GM19438 (cell line): ENCODE measurements around the gene NLE1.
"Not testable (repeated sequence)": the region's sequence is repeated elsewhere in the genome, so short reads cannot be mapped to it uniquely, and the experiment has no call there.

Experiments used
- ATAC-seq: cut with Tn5 transposase; IDR thresholded peaks from one replicate; pipeline ENCODE4 v1.9.1; 2021; ENCODE audit warnings: low read depth; ENCODE audit not compliant: unreplicated experiment

The NLE1 gene

DNA sequence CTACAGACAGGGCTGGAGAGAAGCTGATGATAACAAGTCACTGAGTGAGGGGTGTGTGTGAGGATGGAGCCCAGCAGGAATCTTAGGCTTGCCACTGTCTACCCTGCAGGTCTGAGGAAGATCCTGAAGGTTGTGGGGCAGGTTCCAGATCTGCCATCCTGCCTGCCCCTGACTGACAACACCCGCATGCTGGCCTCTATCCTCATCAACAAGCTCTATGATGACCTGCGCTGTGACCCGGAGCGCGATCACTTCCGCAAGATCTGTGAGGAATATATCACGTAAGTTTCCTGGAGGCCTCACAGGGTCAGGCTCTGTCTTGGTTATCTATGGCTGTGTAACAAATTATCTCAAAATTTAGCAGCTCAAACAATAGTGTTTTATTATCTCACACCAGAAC is 21.8 kb upstream of the NLE1 start:
- ATAC-seq = no peak

DNA sequence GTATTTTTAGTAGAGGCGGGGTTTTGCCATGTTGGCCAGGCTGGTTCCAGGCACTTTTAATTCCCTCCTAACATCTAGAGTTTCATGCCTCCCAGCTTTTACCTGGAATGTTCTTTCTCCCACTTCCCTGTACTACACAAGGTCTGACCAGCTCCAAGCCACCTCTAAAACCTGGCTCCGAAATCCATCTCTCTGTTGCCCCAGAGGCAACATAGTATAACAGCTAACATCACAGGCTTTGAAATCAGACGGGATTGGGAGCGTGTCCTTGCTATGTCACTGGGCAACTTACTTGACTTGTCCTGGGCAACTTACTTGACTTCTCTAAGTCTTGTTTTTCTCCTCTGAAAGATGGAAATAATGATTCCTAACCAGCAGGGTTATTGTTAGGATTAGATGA is 20.7 kb upstream of the NLE1 start:
- ATAC-seq = no peak

GRCh38 chr17:35161281-35161761 is 19.2 kb upstream of the NLE1 start:
- ATAC-seq = no peak

DNA sequence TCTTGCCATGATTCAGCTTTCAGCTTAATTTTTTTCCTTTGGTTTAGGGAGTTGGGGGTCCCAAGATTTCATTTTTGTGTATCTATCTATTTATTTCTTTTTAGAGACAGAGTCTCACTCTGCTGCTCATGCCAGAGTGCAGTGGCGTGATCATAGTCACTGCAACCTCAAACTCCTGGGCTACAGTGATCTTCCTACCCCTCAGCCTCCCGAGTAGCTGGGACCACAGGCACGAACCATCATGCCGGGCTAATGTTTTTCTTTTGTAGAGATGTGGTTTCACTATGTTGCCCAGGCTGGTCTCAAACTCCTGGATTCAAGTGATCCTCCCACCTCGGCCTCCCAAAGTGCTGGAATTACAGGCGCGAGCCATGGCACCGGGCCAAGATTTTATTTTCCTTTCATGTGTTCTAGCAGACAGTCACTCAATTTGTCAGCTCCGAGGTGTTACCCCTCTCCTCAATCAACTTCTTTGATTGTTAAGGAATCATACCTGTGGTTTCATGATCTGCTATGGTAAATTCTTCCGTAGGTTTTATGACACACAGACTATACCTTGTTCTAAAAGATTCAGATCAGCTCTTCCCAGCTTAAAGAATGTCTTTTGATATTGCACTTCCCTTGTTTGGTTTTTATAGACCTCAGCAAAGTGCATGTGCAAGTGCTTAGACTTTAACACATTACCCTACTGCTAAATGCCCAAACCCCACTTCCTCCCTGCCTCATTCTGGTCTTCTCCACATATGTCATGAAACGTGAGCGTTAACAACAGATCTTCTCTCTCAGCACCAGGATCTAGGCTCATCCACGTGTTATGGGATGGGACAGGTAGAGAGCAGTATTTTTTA is 18.5 kb upstream of the NLE1 start:
- no peak for ATAC-seq

- ATAC-seq = no peak
Observed at GRCh38 chr17:35159940-35160339, 17.8 kb upstream of the NLE1 start.

DNA sequence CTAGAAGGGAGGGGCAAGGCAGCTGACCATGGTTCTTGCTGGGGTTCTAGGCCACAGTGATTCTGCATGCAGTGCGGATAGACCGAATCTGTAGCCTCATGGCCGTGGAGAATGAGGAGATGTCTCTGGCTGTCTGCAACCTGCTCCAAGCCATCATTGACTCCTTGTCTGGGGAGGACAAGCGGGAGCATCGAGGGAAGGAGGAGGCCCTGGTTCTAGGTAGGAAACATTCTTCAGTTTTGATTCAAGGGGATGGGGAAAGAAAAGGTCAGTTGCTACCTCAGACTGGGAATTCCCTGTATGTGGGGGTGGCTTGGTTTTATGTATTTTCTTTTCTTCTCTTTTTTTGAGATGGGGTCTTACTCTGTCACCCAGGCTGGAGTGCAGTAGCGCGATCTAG is 13.1 kb upstream of the NLE1 start:
- ATAC-seq = no peak

GRCh38 chr17:35154196-35155165 is 12.4 kb upstream of the NLE1 start:
- no peak for ATAC-seq

DNA sequence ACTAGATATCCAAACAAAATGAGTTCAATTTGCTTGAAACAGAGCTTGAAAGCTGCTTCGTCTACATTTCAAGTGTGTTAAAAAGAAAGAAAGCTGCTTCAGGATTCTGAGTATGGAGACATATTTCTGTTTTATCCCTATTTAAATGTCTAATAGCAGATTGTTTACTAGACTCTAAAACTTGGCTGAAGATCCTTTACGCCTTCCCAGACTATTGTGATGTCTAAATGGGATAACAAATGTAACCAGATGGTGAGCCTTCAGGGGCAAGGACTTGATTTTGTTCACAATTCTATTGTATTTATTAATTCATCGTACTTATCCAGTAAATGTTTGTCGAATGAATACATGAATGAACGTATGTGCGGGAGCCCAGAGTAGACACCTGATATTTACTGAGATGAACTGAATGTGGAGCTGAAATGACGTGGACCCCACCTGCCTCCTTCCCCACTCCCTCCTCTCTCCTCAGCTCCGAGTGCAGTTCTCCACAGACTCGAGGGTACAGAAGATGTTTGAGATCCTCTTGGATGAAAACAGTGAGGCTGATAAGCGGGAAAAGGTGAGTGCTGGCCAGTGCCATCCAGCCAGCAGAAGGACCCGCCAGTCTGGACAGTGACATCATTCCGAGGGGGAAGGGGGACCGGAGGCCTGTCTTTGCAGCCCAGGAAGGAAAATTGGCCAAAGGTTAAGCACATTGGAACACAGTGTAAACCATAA is 10.5 kb upstream of the NLE1 start:
- ATAC-seq = no peak

GRCh38 chr17:35151080-35151479 is 9.0 kb upstream of the NLE1 start:
- not testable (repeated sequence) for ATAC-seq

DNA sequence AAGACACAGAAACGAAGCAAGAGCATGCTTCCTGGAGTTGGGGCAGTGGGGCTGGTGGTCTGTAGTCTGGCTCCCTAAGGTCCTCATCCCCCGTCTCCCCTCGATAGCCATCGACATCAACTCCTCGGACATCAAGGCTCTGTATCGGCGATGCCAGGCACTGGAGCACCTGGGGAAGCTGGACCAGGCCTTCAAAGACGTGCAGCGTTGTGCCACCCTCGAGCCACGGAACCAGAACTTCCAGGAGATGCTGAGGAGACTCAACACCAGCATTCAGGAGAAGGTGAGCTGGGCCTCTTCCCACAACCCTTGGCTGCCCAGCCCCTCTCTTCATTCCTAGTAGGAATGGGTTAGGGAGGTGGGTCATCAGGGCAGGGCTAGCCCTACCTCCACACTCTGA is 7.8 kb upstream of the NLE1 start:
- ATAC-seq = no peak

GRCh38 chr17:35148144-35148543 is 6.0 kb upstream of the NLE1 start:
- no peak for ATAC-seq

DNA sequence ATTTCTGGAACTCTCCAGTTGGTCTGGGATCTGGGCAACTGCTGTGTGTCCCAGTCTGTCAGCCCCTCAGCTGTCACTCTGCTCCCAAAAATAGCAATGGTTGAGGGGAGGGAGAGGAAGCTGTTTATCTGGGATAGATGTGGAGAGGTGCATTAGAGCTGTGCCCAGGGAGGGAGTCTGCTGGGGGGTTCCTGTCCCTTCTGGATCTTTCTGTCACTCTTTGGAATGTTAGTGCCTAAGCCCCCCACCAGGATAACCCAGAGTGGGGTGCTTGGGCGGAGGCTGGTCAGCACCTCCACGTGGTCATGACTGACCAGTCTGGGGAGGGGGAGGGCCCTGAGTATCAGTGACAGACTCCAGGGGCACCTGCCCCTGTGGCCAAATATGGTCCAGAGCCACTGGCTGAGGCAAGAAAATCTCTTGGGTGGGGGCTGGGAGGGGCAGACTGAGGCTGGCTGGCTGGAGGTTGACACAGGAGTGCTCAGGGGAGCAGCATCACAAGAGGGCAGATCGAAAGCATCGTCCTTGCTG is 5.3 kb upstream of the NLE1 start, which contains the start of gene UNC45B:
TSS of gene UNC45B (plus strand) at position 443 of the 531 bp plus-strand sequence. CDS start 447 bp downstream, outside the sequence.
- ATAC-seq = no peak

DNA sequence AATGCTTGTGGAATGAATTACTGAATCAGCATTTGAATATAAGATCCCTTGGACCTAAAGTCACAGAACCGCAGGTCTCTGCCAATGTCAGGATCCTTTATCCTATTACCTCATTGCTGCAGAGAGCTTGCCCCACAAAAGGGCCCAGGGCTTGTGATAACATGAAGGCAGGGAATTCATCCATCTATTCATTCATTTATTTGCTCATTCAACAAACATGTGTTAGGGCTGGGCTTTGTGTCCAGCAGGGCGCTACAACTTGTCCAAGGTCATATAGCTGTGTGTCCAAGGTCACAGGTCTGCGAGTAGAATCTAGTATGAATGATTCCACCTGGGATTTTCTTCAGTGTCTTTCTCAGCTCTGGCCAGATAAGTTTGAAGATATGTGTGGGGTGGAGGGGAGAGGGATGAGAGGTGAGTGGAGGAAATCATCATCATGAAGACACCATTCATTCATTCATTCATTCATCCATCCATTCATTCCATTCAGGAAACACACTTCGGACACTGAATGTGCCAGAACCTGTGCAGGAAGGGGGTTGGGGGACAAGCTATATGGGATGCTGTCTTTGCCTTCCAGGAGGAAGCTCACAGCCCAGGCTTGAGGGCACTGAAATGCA is 4.2 kb upstream of the NLE1 start:
- no peak for ATAC-seq

- ATAC-seq = no peak
Observed at GRCh38 chr17:35144840-35145239, 2.7 kb upstream of the NLE1 start.

DNA sequence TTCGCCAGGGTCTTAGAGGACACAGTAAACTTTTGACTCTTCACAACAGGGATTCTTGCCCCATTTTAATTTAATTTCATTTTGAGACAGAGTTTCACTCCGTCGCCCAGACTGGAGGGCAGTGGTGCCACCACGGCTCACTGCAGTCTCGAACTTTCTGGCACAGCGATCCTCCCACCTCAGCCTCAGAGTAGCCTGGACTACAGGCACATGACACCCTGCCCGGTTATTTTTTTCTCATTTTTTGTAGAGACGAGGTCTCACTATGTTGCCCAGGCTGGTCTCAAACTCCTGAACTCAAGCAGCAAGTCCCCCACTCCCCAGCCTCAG is 329 bp upstream of the NLE1 start:
- no peak for ATAC-seq

DNA sequence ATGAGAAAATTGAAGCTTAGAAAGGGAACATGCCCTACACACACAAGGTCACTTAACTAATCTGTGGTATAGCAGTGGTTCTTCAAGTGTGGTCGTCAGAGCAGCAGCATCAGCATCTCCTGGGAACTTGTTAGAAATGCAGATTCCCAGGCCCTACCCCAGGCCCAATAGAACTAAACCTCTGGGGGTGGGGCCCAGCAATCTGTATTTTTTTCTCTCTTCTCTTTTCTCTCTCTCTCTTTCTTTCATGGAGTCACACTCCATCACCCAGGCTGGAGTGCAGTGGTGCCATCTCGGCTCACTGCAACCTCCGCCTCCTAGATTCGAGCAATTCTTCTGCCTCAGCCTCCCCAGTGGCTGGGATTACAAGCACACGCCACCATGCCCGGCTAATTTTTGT is 3.9 kb downstream of the NLE1 start:
- no peak for ATAC-seq

- ATAC-seq = no peak
Observed at GRCh38 chr17:35135322-35135721, 6.8 kb downstream of the NLE1 start.

DNA sequence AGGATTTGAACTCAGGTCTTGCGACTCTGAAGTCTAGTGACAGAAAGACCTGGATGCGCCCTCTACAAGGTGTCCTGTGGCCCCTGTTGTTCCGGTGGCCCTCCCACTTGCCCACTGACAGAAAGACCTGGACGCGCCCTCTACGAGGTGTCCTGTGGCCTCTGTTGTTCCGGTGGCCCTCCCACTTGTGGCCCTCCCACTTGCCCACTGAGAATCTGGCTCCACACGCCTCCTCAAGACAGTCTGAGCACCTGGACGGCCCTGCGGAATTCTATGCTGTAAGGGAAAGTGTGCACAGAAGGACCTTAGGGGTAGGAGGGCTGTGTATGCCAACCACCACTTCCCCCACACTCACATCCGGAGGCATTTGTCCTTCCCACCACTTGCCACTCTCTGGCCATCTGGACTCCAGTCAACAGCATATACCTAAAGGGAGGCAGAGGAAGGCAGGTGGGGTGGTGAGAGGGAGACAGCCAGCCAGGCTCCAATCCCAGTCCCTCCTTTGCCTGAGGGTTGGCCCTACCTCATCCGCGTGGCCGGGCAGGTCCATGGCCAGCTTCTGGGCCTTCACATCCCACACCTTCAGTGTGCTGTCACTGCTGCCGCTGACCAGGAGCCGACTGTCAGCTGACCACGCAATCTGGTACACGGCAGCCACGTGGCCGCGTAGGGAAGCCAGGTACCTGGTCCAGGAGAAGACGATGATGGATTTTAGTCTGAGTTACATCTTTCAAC is 9.1 kb downstream of the NLE1 start:
- no peak for ATAC-seq

DNA sequence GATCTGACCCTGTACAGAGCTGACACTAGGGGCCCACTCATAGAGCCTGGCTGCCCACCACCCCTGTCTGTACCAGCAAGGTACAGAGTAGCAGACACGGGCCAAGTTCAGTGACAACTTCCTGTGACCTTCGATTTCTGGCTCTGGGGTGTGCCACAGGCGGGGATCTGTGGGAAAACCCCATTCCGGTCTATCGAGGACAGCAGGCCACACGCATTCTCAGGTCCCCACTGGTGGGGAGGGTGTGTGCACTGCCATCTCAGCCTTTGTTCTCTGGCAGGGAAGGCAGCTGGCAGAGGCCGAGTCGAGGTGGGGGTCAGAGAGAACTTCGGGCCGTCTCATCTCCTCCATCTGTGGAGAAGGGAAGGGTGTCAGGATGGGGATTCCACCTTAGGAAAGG is 10.0 kb downstream of the NLE1 start:
- ATAC-seq = no peak
